Progenitor cell of endocrine pancreas (in vitro differentiated cells): ENCODE data around the gene DCTPP1. TPM values are rescaled to one million over a fixed set of nuclear protein-coding genes. Genes with fewer than 3 reads are reported as not detected.
"Not testable (repeated sequence)": the region's sequence is repeated elsewhere in the genome, so short reads cannot be mapped to it uniquely, and the experiment has no call there.

Experiments
- DNase-seq: peaks from one replicate; pipeline ENCODE4 v3.0.0; 2021; ENCODE audit warnings: low spot score; ENCODE audit not compliant: unreplicated experiment
- H3K27ac Mint-ChIP-seq: 2 replicates; pipeline ENCODE4 v1.8.0; 2021; ENCODE audit warnings: mild to moderate bottlenecking, moderate library complexity, mixed read lengths
- H3K27me3 Mint-ChIP-seq: 2 replicates; pipeline ENCODE4 v1.8.0; 2021; ENCODE audit warnings: mixed read lengths
- H3K36me3 Mint-ChIP-seq: 2 replicates; pipeline ENCODE4 v1.8.0; 2022; ENCODE audit warnings: mixed read lengths; ENCODE audit not compliant: insufficient read depth
- H3K4me1 Mint-ChIP-seq: 2 replicates; pipeline ENCODE4 v1.8.0; 2021; ENCODE audit warnings: low read depth, mixed read lengths
- H3K4me3 Mint-ChIP-seq: 2 replicates; pipeline ENCODE4 v1.8.0; 2021; ENCODE audit warnings: low read depth, mild to moderate bottlenecking, moderate library complexity, mixed read lengths
- H3K9me3 Mint-ChIP-seq: 2 replicates; pipeline ENCODE4 v1.8.0; 2021; ENCODE audit warnings: low read depth, mixed read lengths
- CTCF ChIP-seq: fragments of 200-600 bp; sonication (generic); IDR thresholded peaks from one replicate; pipeline ENCODE4 v1.5.0; 2021; ENCODE audit warnings: antibody characterized with exemption, mild to moderate bottlenecking; ENCODE audit not compliant: unreplicated experiment
- long read RNA-seq: library from polyadenylated mRNA; unstranded; transcript quantifications from one replicate; pipeline ENCODE4 v2.0.0, GENCODE V29; 2020
- total RNA-seq: library from RNA; stranded (reverse); gene quantifications from 2 replicates; pipeline ENCODE4 v1.2.1, GENCODE V29; 2021

Gene DCTPP1
- 65.9 and 71.9 TPM in 2 replicates for total RNA-seq
- long read RNA-seq, transcript DCTPP1-201 (3 exons, 1,222 nt) = major isoform, 44 of 46 reads
- long read RNA-seq, partial matches to known transcripts = 0 of 46 reads
- long read RNA-seq, other reads (novel, unspliced or antisense) = 1 of 46 reads

GRCh38 chr16:30429678-30430427 is at the start of gene DCTPP1:
DCTPP1 (minus strand) TSS chr16:30430030; CDS start chr16:30429980, 50 bp downstream.
- TF ChIP-seq CTCF = peak; percentile 83
- Mint-ChIP-seq H3K4me3 (no peak within 1 kb of the TSS), H3K27me3 (peaks cover 1% of the 10 kb centered on the region), H3K36me3 (peaks cover 13% of the 10 kb centered on the region), H3K9me3 (no peaks in the 10 kb centered on the region), H3K4me1 (peaks cover 10% of the 10 kb centered on the region), H3K27ac (peak within 1 kb of the TSS; percentile 1)
- DNase-seq = peak; percentile 86

- no peaks in the 10 kb centered on the region for H3K27me3 Mint-ChIP-seq
- TF ChIP-seq CTCF = no peak
- H3K27ac Mint-ChIP-seq = no peak overlapping the region
- no peaks in the 10 kb centered on the region for H3K36me3 Mint-ChIP-seq
- DNase-seq = no peak
- no peak overlapping the region for H3K4me3 Mint-ChIP-seq
- H3K9me3 Mint-ChIP-seq = no peaks in the 10 kb centered on the region
- no peaks in the 10 kb centered on the region for H3K4me1 Mint-ChIP-seq
Measured at GRCh38 chr16:30478766-30479478, 49.1 kb upstream of the DCTPP1 start.

GRCh38 chr16:30477773-30478172 is 47.9 kb upstream of the DCTPP1 start:
- not testable (repeated sequence) for H3K27me3 Mint-ChIP-seq, H3K36me3 Mint-ChIP-seq, H3K4me3 Mint-ChIP-seq

GRCh38 chr16:30476991-30477390 is 47.2 kb upstream of the DCTPP1 start:
- Mint-ChIP-seq H3K36me3 (no peaks in the 10 kb centered on the region), H3K27me3 (no peaks in the 10 kb centered on the region), H3K27ac (no peak overlapping the region), H3K4me1 (no peaks in the 10 kb centered on the region), H3K4me3 (no peak overlapping the region), H3K9me3 (no peaks in the 10 kb centered on the region)
- TF ChIP-seq CTCF = no peak
- DNase-seq = no peak

More at GRCh38 chr16:30477773-30478172, 47.9 kb upstream of the DCTPP1 start:
- not testable (repeated sequence) for DNase-seq, H3K4me1 Mint-ChIP-seq, H3K27ac Mint-ChIP-seq, H3K9me3 Mint-ChIP-seq

GRCh38 chr16:30474684-30475083 is 44.9 kb upstream of the DCTPP1 start:
- Mint-ChIP-seq H3K27me3 (no peaks in the 10 kb centered on the region), H3K9me3 (no peaks in the 10 kb centered on the region), H3K4me3 (no peak overlapping the region), H3K36me3 (no peaks in the 10 kb centered on the region), H3K27ac (no peak overlapping the region), H3K4me1 (no peaks in the 10 kb centered on the region)
- no peak for DNase-seq
- TF ChIP-seq CTCF = no peak
